Raji (cell line): ENCODE results near the gene SELPLG.

Experiments used
- POLR2A ChIP-seq: IDR thresholded peaks from 2 replicates; pipeline ENCODE4 v1.6.1; 2011; ENCODE audit warnings: low read depth, low read length, control low read depth; ENCODE audit not compliant: insufficient read depth

The SELPLG gene

GRCh38 chr12:108595711-108596647 is 37.7 kb downstream of the SELPLG start:
- no peak for TF ChIP-seq POLR2A

- TF ChIP-seq POLR2A, result no peak
Measured at GRCh38 chr12:108594960-108595710, 38.6 kb downstream of the SELPLG start.

- no peak for TF ChIP-seq POLR2A
Measured at GRCh38 chr12:108594323-108594903, 39.3 kb downstream of the SELPLG start.

GRCh38 chr12:108592033-108592909 is 41.4 kb downstream of the SELPLG start:
- no peak for TF ChIP-seq POLR2A

GRCh38 chr12:108591267-108591980 is 42.3 kb downstream of the SELPLG start:
- TF ChIP-seq POLR2A, result no peak

- TF ChIP-seq POLR2A, result no peak
Measured at GRCh38 chr12:108589840-108590229, 43.9 kb downstream of the SELPLG start.

GRCh38 chr12:108589028-108589839 is 44.5 kb downstream of the SELPLG start:
- no peak for TF ChIP-seq POLR2A

- no peak for TF ChIP-seq POLR2A
Measured at GRCh38 chr12:108587826-108588225, 45.9 kb downstream of the SELPLG start.

- TF ChIP-seq POLR2A, result no peak
Measured at GRCh38 chr12:108586306-108586705, 47.4 kb downstream of the SELPLG start.

GRCh38 chr12:108585864-108586263 is 47.8 kb downstream of the SELPLG start:
- TF ChIP-seq POLR2A, result no peak

GRCh38 chr12:108584456-108585065 is 49.1 kb downstream of the SELPLG start:
- no peak for TF ChIP-seq POLR2A

GRCh38 chr12:108583991-108584390 is 49.7 kb downstream of the SELPLG start:
- no peak for TF ChIP-seq POLR2A
